ENCODE data around the gene PFKFB4.

Gene PFKFB4

GRCh38 chr3:48473617-48473952 is 83.0 kb downstream of the PFKFB4 start:
- H3K9me3 ChIP-seq (ENCODE audit: low read depth, low read length), result no peaks in the 10 kb centered on the region
- H3K4me3 ChIP-seq, result no peak overlapping the region
- no peaks in the 10 kb centered on the region for H3K36me3 ChIP-seq (ENCODE audit: insufficient read depth, low read length)
- H3K9ac ChIP-seq (ENCODE audit: insufficient read length), result no peak overlapping the region
- peak overlapping the region; percentile 10; the same call in 1 of the 2 replicates for H3K27ac ChIP-seq
- DNase-seq (ENCODE audit: low read depth, low spot score), result no peak
- TF ChIP-seq POLR2AphosphoS5 (IDR thresholded peaks at IDR 0.05; ENCODE audit: borderline replicate concordance, low read depth, low read length) (no peak), EZH2 (IDR thresholded peaks at IDR 0.05) (no peak), FOXP2 (optimal IDR thresholded peaks at IDR 0.05; ENCODE audit: control extremely low read depth, extremely low read length, insufficient read depth) (no peak)

- Histone ChIP-seq H3K4me3 (peak overlapping the region; percentile 89), H3K36me3 (ENCODE audit: insufficient read depth, low read length) (no peaks in the 10 kb centered on the region), H3K27ac (peak overlapping the region; percentile 85), H3K9ac (ENCODE audit: insufficient read length) (peak overlapping the region; percentile 83), H3K9me3 (ENCODE audit: low read depth, low read length) (no peaks in the 10 kb centered on the region)
- TF ChIP-seq POLR2AphosphoS5 (IDR thresholded peaks at IDR 0.05; ENCODE audit: borderline replicate concordance, low read depth, low read length) (peak; percentile 84), EZH2 (IDR thresholded peaks at IDR 0.05) (no peak), FOXP2 (optimal IDR thresholded peaks at IDR 0.05; ENCODE audit: control extremely low read depth, extremely low read length, insufficient read depth) (no peak)
- DNase-seq (ENCODE audit: low read depth, low spot score), result peak; percentile 44
Measured at GRCh38 chr3:48472923-48473616, 83.5 kb downstream of the PFKFB4 start.

GRCh38 chr3:48472673-48472922 is 84.0 kb downstream of the PFKFB4 start:
- H3K9me3 ChIP-seq (ENCODE audit: low read depth, low read length), result no peaks in the 10 kb centered on the region
- peak overlapping the region; percentile 83 for H3K9ac ChIP-seq (ENCODE audit: insufficient read length)
- H3K36me3 ChIP-seq (ENCODE audit: insufficient read depth, low read length), result no peaks in the 10 kb centered on the region
- peak overlapping the region; percentile 85 for H3K27ac ChIP-seq
- peak overlapping the region; percentile 89 for H3K4me3 ChIP-seq
- DNase-seq (ENCODE audit: low read depth, low spot score), result no peak
- TF ChIP-seq EZH2 (IDR thresholded peaks at IDR 0.05), result no peak
- no peak for TF ChIP-seq FOXP2 (optimal IDR thresholded peaks at IDR 0.05; ENCODE audit: control extremely low read depth, extremely low read length, insufficient read depth)
- no peak for TF ChIP-seq POLR2AphosphoS5 (IDR thresholded peaks at IDR 0.05; ENCODE audit: borderline replicate concordance, low read depth, low read length)

DNA sequence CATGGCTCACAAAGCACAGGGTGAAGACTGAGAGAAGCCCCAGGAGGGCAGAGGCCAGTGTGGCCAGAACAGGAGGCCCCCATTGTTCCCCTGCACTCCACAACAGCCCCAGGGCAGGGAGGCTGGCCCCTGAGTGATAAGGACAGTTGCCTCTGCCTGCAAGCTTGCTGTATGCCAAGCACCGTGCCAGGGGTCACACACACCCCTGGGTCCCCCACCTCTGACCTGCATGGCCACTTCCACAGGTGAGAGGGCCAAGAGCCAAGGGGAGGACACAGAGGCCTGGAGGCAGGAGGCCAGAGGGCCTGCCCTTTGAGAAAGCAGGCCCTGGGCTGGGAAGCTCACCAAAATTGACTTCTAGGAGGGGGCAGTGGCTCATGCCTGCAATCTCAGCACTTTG is 86.3 kb downstream of the PFKFB4 start:
- Histone ChIP-seq H3K27ac (no peak overlapping the region), H3K9ac (ENCODE audit: insufficient read length) (no peak overlapping the region), H3K9me3 (ENCODE audit: low read depth, low read length) (no peaks in the 10 kb centered on the region), H3K4me3 (no peak overlapping the region), H3K36me3 (ENCODE audit: insufficient read depth, low read length) (no peaks in the 10 kb centered on the region)
- DNase-seq (ENCODE audit: low read depth, low spot score), result no peak
- TF ChIP-seq EZH2 (IDR thresholded peaks at IDR 0.05) (no peak), POLR2AphosphoS5 (IDR thresholded peaks at IDR 0.05; ENCODE audit: borderline replicate concordance, low read depth, low read length) (no peak), FOXP2 (optimal IDR thresholded peaks at IDR 0.05; ENCODE audit: control extremely low read depth, extremely low read length, insufficient read depth) (no peak)

- no peak overlapping the region for H3K27ac ChIP-seq
- no peak for DNase-seq (ENCODE audit: low read depth, low spot score)
- H3K9me3 ChIP-seq (ENCODE audit: low read depth, low read length), result no peaks in the 10 kb centered on the region
- no peak overlapping the region for H3K4me3 ChIP-seq
- TF ChIP-seq POLR2AphosphoS5 (IDR thresholded peaks at IDR 0.05; ENCODE audit: borderline replicate concordance, low read depth, low read length), result no peak
- TF ChIP-seq FOXP2 (optimal IDR thresholded peaks at IDR 0.05; ENCODE audit: control extremely low read depth, extremely low read length, insufficient read depth), result no peak
- no peak for TF ChIP-seq EZH2 (IDR thresholded peaks at IDR 0.05)
- no peaks in the 10 kb centered on the region for H3K36me3 ChIP-seq (ENCODE audit: insufficient read depth, low read length)
- no peak overlapping the region for H3K9ac ChIP-seq (ENCODE audit: insufficient read length)
Measured at GRCh38 chr3:48469046-48469915, 87.3 kb downstream of the PFKFB4 start.

DNA sequence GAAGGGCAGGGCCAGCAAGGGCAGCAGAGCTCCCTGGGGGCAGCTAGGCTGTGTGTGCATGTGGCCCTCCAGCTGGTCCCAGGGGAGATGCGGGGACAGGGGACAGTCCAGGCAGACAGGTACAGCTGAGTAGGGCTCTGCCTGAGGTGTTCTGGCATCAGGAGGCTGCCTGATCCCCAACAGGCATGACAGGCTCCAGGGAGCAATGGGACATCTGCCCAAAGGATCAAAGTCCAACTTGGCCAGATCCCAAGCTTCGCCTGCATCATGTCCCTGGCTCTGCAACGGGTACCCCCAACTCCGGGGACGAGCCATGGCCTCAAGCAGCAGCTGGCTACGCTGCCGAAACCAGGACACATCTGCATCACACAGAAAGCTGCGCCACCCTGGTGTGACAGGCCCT is 88.3 kb downstream of the PFKFB4 start:
- Histone ChIP-seq H3K9me3 (ENCODE audit: low read depth, low read length) (no peaks in the 10 kb centered on the region), H3K4me3 (no peak overlapping the region), H3K9ac (ENCODE audit: insufficient read length) (no peak overlapping the region), H3K36me3 (ENCODE audit: insufficient read depth, low read length) (no peaks in the 10 kb centered on the region), H3K27ac (no peak overlapping the region)
- no peak for TF ChIP-seq FOXP2 (optimal IDR thresholded peaks at IDR 0.05; ENCODE audit: control extremely low read depth, extremely low read length, insufficient read depth)
- TF ChIP-seq EZH2 (IDR thresholded peaks at IDR 0.05), result no peak
- TF ChIP-seq POLR2AphosphoS5 (IDR thresholded peaks at IDR 0.05; ENCODE audit: borderline replicate concordance, low read depth, low read length), result no peak
- DNase-seq (ENCODE audit: low read depth, low spot score), result no peak

Measured in SK-N-MC (cell line).